Activated naive CD4-positive, alpha-beta T cell treated with anti-CD3 and anti-CD28 coated beads for 36 hours (primary cell): Measurements from ENCODE around the gene NTMT1. TPM values are rescaled to one million over a fixed set of nuclear protein-coding genes. Genes with fewer than 3 reads are reported as not detected.

Source experiments
- CTCF ChIA-PET: fragments of 350-600 bp; sonication (Branson Sonifier 250); formaldehyde crosslinking; loops from one replicate; lab custom pipeline; 2021; ENCODE audit warnings: antibody characterized with exemption; lab: Charles Lee
- DNase-seq: peaks from one replicate; pipeline ENCODE4 v3.0.0-alpha.2; 2020
- H3K27ac Mint-ChIP-seq: one replicate; pipeline ENCODE4 v1.8.0; 2021; ENCODE audit warnings: mild to moderate bottlenecking, mixed read lengths
- H3K27me3 Mint-ChIP-seq: one replicate; pipeline ENCODE4 v1.8.0; 2021; ENCODE audit warnings: low read depth, mixed read lengths
- H3K36me3 Mint-ChIP-seq: one replicate; pipeline ENCODE4 v1.8.0; 2021; ENCODE audit warnings: low read depth, mixed read lengths
- H3K4me1 Mint-ChIP-seq: one replicate; pipeline ENCODE4 v1.8.0; 2021; ENCODE audit warnings: low read depth, mixed read lengths
- H3K4me3 Mint-ChIP-seq: one replicate; pipeline ENCODE4 v1.8.0; 2021; ENCODE audit warnings: mild to moderate bottlenecking, moderate library complexity, mixed read lengths
- H3K9me3 Mint-ChIP-seq: one replicate; pipeline ENCODE4 v1.8.0; 2021; ENCODE audit warnings: mixed read lengths
- intact Hi-C: fragments of 100-400 bp; cut with micrococcal nuclease; formaldehyde crosslinking; loops from one replicate; pipeline ENCODE4 v1.15.1; 2023
- total RNA-seq, 2 experiments: library from RNA; stranded (reverse); gene quantifications; one replicate each; pipeline ENCODE4 v1.2.3, GENCODE V29; 2021

Gene NTMT1
- total RNA-seq, 2 experiments from 2014 or later = 58.6 to 59.3 TPM

DNA sequence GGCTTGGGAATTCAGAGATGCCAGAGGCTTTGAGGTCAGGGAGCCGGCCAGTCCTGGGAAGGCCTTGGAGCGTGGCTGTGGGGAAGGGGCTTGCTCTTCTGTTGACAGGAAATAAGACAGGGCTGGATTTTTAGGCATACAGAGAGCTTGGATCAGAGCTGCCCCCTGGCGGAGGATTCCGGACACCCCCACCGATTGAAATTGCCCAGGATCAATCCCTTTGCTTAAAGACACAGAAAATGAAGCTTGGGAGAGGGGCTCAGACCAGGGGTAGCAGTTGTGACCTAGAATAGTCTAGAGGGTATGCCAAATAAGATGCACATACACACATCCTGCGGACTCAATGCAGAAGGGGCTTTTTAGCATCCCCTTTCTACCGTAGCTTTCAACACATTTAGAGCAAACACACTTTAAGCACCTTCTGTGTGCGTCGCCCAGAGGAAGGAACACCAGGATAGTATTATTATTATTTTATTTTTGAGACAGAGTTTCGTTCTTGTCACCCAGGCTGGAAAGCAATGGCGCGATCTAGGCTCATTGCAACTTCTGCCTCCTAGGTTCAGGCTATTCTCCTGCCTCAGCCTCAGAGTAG lies 1.7 kb upstream of the NTMT1 start:
- Mint-ChIP-seq H3K4me1 (peaks cover 41% of the 10 kb centered on the region), H3K27ac (peak overlapping the region; percentile 55), H3K4me3 (peak overlapping the region; percentile 77), H3K9me3 (no peaks in the 10 kb centered on the region), H3K27me3 (peaks cover 22% of the 10 kb centered on the region), H3K36me3 (peaks cover 7% of the 10 kb centered on the region)
- CTCF ChIA-PET = interaction anchor here (0.6 to 5.6 kb wide), 31 partner anchors 8 to 885 kb away, joined by 3 to 42 read pairs (median 4); partner anchors contain the start of gene IER5L
- intact Hi-C loops = loop anchor here (1.0 kb wide), 2 partner anchors 13 to 448 kb away; no protein-coding TSS in a partner anchor
- peak; percentile 85 for DNase-seq

GRCh38 chr9:129624947-129625346 lies 1.0 kb upstream of the NTMT1 start:
- CTCF ChIA-PET = interaction anchor here (0.6 to 5.6 kb wide), 22 partner anchors 9 to 886 kb away, joined by 3 to 42 read pairs (median 4); partner anchors contain the start of gene IER5L
- DNase-seq = peak; percentile 59
- Mint-ChIP-seq H3K9me3 (no peaks in the 10 kb centered on the region), H3K27me3 (peaks cover 18% of the 10 kb centered on the region), H3K27ac (peak overlapping the region; percentile 83), H3K4me1 (peaks cover 48% of the 10 kb centered on the region), H3K4me3 (peak overlapping the region; percentile 77), H3K36me3 (peaks cover 8% of the 10 kb centered on the region)
- intact Hi-C loops = loop anchor here (1.0 kb wide), 3 partner anchors 14 to 449 kb away; no protein-coding TSS in a partner anchor

DNA sequence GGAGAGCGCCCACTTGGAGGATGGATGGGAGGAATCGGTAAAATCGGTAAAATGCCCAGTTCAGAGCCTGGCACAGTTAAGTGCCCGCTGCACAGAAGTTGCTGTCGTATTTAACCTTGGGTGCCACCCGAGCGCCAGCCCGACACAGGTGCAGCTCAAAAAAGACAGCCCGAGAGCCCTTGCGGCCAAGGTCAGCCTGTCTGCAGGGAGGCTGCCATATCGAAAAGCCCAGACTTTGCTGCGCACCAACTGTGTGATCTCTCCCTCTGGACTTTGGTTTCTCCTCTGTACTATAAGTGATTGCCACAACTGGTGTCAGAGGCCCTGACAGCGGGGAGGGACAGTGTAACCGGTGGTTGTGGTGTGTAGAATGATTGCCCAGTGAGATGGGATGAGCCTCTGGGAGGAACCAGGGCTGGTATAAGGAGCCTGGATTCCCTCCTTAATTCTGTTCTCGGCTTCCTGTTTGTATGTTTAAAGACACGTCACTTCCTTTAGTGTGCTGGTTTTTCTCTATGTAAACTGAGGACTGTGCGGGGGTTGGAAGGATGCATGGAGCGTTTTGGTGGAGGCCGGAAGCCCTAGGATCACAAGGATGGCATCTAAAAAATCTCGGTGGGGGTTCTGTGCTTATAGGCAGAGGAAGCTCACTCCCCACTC lies 792 bp downstream of the NTMT1 start:
- peaks cover 9% of the 10 kb centered on the region for H3K27me3 Mint-ChIP-seq
- CTCF ChIA-PET = interaction anchor here (0.8 to 4.5 kb wide), 4 partner anchors 9 to 495 kb away, joined by 3 to 31 read pairs (median 4); no protein-coding TSS in a partner anchor
- H3K27ac Mint-ChIP-seq = peak overlapping the region; percentile 93
- intact Hi-C loops = loop anchor here (1.0 kb wide), 2 partner anchors 16 to 261 kb away; partner anchors contain the start of gene ASB6
- DNase-seq = peak; percentile 48
- peak overlapping the region; percentile 77 for H3K4me3 Mint-ChIP-seq
- H3K9me3 Mint-ChIP-seq = no peaks in the 10 kb centered on the region
- H3K36me3 Mint-ChIP-seq = peaks cover 11% of the 10 kb centered on the region
- peaks cover 65% of the 10 kb centered on the region for H3K4me1 Mint-ChIP-seq

- Mint-ChIP-seq H3K9me3 (no peaks in the 10 kb centered on the region), H3K4me1 (peaks cover 73% of the 10 kb centered on the region), H3K36me3 (peaks cover 13% of the 10 kb centered on the region), H3K27me3 (peaks cover 5% of the 10 kb centered on the region), H3K4me3 (peak overlapping the region; percentile 77), H3K27ac (peak overlapping the region; percentile 71)
- CTCF ChIA-PET = interaction anchor here (1.6 kb wide), 1 partner anchor 15 kb away, joined by 4 read pairs; no protein-coding TSS in a partner anchor
- no peak for DNase-seq
- intact Hi-C loops = no loop called here
Observed at GRCh38 chr9:129627556-129628440, 1.8 kb downstream of the NTMT1 start.

- CTCF ChIA-PET = interaction anchor here (1.6 kb wide), 2 partner anchors 14 to 18 kb away, joined by 4 read pairs; no protein-coding TSS in a partner anchor
- Mint-ChIP-seq H3K27ac (peak overlapping the region; percentile 55), H3K9me3 (no peaks in the 10 kb centered on the region), H3K36me3 (peaks cover 15% of the 10 kb centered on the region), H3K4me1 (peaks cover 73% of the 10 kb centered on the region), H3K27me3 (peaks cover 2% of the 10 kb centered on the region), H3K4me3 (no peak overlapping the region)
- intact Hi-C loops = no loop called here
- DNase-seq = no peak
Observed at GRCh38 chr9:129628709-129629108, 2.7 kb downstream of the NTMT1 start.

- Mint-ChIP-seq H3K9me3 (no peaks in the 10 kb centered on the region), H3K27me3 (no peaks in the 10 kb centered on the region), H3K4me1 (peaks cover 69% of the 10 kb centered on the region), H3K36me3 (peaks cover 18% of the 10 kb centered on the region), H3K4me3 (no peak overlapping the region), H3K27ac (peak overlapping the region; percentile 55)
- no peak for DNase-seq
- intact Hi-C loops = no loop called here
- CTCF ChIA-PET = interaction anchor here (1.4 to 1.6 kb wide), 3 partner anchors 11 to 18 kb away, joined by 3 to 4 read pairs (median 4); no protein-coding TSS in a partner anchor
Observed at GRCh38 chr9:129629251-129629820, 3.4 kb downstream of the NTMT1 start.

DNA sequence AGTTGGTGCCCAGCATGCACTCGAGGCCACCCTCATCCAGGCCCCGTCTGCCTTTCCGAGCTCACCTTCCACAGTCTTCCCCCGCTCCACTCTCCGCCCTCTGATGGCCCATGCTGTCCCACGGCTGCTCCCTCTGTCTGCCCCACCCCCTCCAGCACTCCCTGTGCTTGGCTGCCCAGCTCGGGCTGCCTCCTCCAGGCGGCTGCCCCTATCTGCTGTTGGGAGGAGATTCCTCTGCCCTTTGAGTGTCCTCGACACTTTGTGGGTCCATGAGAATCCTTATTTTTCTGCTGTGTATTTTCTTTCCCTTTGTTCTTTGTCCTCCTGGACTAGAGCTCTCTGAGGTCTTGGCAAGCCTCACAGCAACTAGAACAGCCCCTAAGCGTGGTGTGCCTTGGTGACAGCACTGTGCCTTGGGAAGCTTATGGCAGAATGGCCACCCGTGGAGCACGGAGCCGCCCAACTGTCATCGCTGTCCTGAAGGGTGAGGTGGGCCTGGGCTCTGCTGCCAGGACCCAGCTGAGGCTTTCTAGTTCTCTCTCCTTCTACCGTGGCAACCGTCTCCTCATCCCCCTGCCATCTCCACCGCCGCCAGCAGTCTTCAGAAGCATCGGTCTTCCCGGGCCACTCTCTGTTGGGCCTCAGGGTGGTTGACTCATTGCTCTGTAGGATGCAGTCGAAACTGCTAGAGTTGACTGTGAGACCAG lies 5.2 kb downstream of the NTMT1 start:
- H3K4me1 Mint-ChIP-seq = peaks cover 58% of the 10 kb centered on the region
- CTCF ChIA-PET = interaction anchor here (1.2 to 1.4 kb wide), 2 partner anchors 9 to 13 kb away, joined by 3 read pairs; no protein-coding TSS in a partner anchor
- peak overlapping the region; percentile 38 for H3K27ac Mint-ChIP-seq
- peaks cover 26% of the 10 kb centered on the region for H3K36me3 Mint-ChIP-seq
- H3K27me3 Mint-ChIP-seq = no peaks in the 10 kb centered on the region
- DNase-seq = no peak
- no peak overlapping the region for H3K4me3 Mint-ChIP-seq
- no peaks in the 10 kb centered on the region for H3K9me3 Mint-ChIP-seq
- intact Hi-C loops = no loop called here

DNA sequence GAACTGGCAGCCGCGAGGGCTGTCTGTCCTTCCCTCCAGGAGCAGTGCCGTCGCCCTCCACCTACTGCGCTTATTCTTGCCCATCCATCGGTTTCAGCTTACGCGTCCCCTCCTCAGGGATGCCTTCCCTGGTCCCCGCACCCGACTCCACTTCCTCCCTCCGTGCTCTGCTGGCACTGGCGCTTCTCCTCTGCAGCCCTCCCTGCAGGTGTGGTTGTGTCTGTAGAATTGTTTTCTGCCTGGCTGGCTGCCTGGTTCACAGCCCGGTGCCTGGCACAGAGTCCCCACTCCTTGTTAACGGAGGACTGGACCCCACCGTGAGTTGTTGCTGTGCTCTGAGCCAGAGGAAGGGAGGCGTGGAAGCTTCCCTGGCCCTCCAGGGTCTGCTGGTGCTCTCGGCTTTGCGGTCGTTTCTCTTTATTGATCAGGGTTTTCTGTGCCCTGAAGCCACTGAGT lies 5.7 kb downstream of the NTMT1 start:
- intact Hi-C loops = no loop called here
- Mint-ChIP-seq H3K9me3 (no peaks in the 10 kb centered on the region), H3K36me3 (peaks cover 26% of the 10 kb centered on the region), H3K27ac (peak overlapping the region; percentile 38), H3K27me3 (no peaks in the 10 kb centered on the region), H3K4me1 (peaks cover 57% of the 10 kb centered on the region), H3K4me3 (no peak overlapping the region)
- no peak for DNase-seq
- CTCF ChIA-PET = interaction anchor here (1.2 kb wide), 1 partner anchor 12 kb away, joined by 3 read pairs; no protein-coding TSS in a partner anchor

DNA sequence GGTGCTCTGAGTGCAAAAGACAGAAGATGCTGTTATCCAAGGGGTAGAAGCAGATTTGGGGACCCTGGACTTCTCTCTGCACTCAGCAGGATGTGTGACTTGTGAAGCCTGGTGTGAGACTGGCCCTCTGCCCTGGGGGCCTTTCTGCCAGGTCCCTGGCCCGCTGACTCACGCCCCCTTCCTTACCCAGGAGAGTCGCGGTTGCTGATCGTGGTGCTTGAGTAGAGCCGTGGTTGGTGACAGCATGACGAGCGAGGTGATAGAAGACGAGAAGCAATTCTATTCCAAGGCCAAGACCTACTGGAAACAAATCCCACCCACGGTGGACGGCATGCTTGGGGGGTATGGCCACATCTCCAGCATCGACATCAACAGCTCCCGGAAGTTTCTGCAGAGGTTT lies 6.5 kb downstream of the NTMT1 start:
- no peak overlapping the region for H3K4me3 Mint-ChIP-seq
- H3K27me3 Mint-ChIP-seq = no peaks in the 10 kb centered on the region
- intact Hi-C loops = no loop called here
- no peak for DNase-seq
- no peaks in the 10 kb centered on the region for H3K9me3 Mint-ChIP-seq
- H3K36me3 Mint-ChIP-seq = peaks cover 23% of the 10 kb centered on the region
- H3K4me1 Mint-ChIP-seq = peaks cover 50% of the 10 kb centered on the region
- CTCF ChIA-PET = no interaction called here
- no peak overlapping the region for H3K27ac Mint-ChIP-seq

GRCh38 chr9:129633207-129633606 lies 7.2 kb downstream of the NTMT1 start:
- H3K27ac Mint-ChIP-seq = no peak overlapping the region
- H3K4me1 Mint-ChIP-seq = peaks cover 42% of the 10 kb centered on the region

DNA sequence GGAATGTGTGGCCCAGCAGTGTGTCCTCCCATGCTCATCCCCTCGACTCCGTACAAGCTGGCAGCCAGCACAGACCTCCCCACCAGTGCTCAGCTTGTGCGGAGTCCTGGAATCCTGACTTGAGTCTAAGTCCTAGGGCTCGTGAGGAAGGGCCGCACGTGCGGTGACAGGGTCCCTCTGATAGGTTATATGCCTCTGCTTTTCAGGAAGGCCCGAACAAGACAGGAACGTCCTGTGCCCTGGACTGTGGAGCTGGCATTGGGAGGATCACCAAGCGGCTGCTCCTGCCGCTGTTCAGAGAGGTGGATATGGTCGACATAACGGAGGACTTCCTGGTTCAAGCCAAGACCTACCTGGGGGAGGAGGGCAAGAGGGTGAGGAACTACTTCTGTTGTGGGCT lies 7.9 kb downstream of the NTMT1 start:
- Mint-ChIP-seq H3K27me3 (no peaks in the 10 kb centered on the region), H3K9me3 (no peaks in the 10 kb centered on the region), H3K27ac (no peak overlapping the region), H3K36me3 (peaks cover 23% of the 10 kb centered on the region), H3K4me1 (peaks cover 36% of the 10 kb centered on the region), H3K4me3 (no peak overlapping the region)
- no peak for DNase-seq
- intact Hi-C loops = no loop called here
- CTCF ChIA-PET = interaction anchor here (0.7 to 1.3 kb wide), 3 partner anchors 9 to 80 kb away, joined by 3 to 4 read pairs (median 3); partner anchors contain the start of gene ASB6

More at GRCh38 chr9:129633207-129633606, 7.2 kb downstream of the NTMT1 start:
- H3K27me3 Mint-ChIP-seq = no peaks in the 10 kb centered on the region
- CTCF ChIA-PET = interaction anchor here (0.7 kb wide), 2 partner anchors 9 to 81 kb away, joined by 3 read pairs; partner anchors contain the start of gene ASB6
- DNase-seq = no peak
- H3K9me3 Mint-ChIP-seq = no peaks in the 10 kb centered on the region
- H3K36me3 Mint-ChIP-seq = peaks cover 21% of the 10 kb centered on the region
- intact Hi-C loops = no loop called here
- no peak overlapping the region for H3K4me3 Mint-ChIP-seq
